NCI-H146 treated with DMSO at 0.1 percent for 48 hours (cell line): Measurements from ENCODE around the gene SLBP.

Source experiments
- DNase-seq: peaks from one replicate; lab custom pipeline; 2025; ENCODE audit not compliant: unreplicated experiment; lab: John Stamatoyannopoulos, UW

The SLBP gene

DNA sequence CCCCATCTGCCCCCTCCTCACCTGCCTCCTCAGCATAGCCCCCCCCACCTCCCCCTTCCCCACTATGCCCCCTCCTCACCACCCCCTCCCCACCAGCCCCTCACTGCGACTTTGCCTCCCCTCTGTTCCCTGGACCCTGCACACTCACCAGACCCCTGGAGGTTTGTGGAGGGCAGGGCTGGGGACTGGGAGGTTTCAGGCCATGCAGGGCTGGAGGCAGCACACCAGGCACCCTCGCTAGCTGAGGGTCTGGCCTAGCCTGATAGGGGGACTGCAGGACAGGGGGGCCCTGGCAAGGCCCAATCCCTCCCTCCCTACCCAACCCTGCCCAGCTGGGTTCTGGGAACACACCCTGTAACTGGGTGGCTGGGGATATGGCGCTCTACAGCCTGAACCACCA lies 37.3 kb upstream of the SLBP start:
- no peak for DNase-seq

- peak; percentile 38 for DNase-seq
Observed at GRCh38 chr4:1748465-1748995, 36.4 kb upstream of the SLBP start.

- no peak for DNase-seq
Observed at GRCh38 chr4:1747603-1747967, 35.5 kb upstream of the SLBP start.

DNA sequence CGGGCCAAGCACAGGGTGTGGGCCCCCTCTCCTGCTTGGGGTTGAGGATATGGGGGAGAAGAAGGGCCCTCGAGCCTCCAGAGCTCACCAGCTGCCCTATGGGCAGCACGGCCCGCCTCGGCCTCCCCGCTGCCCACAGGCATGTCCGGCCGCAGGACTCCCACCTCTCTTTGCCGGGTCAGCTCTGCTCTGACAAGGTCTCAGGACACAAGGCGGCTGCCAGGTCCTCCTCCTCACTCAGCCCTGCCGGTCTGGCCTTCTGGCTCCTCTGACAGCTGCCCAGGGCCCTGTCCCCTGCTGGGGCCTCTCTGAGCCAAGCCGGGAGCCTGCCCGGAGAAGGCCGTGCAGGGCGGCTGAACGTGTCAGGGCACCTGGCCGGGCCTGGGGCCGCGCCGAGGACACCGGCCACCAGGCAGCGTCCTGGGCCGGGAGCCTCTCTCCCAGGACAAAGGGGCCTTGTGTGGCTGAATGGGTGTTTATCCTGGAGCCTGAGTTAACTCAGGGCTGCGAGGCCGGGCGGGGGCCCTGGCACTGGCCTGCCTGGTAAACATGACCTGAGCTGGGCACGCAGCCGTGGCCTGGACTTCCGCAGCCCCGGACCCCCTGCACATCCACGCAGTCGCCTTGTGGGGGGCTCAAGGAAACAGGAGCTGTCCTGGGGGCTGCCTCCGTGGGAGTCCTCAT lies 34.9 kb upstream of the SLBP start:
- DNase-seq: no peak

- DNase-seq: no peak
Observed at GRCh38 chr4:1746265-1746691, 34.2 kb upstream of the SLBP start.

- DNase-seq: no peak
Observed at GRCh38 chr4:1745697-1746096, 33.6 kb upstream of the SLBP start.

- DNase-seq: no peak
Observed at GRCh38 chr4:1745165-1745564, 33.0 kb upstream of the SLBP start.

GRCh38 chr4:1744552-1744951 lies 32.4 kb upstream of the SLBP start:
- no peak for DNase-seq

- DNase-seq: no peak
Observed at GRCh38 chr4:1743975-1744374, 31.9 kb upstream of the SLBP start.

DNA sequence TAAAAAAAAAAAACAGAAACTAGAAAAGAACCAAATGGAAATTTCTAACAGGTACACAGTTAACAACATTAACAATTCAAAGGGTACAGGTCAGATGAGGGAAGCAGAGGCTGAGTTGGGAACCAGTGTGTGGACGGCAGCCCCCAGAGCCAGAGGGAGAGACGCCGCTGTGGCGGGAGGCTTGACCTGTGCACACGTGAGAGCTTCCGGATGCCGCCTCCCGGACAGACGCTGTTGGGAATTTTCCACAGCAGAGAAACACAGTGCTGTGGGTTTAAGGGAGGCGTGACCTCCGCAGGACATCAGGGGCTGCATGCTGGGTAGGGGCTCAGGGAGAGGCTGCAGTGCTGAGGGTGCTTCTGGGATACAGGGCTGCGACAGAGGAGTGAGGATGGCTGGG lies 31.4 kb upstream of the SLBP start:
- DNase-seq: no peak

DNA sequence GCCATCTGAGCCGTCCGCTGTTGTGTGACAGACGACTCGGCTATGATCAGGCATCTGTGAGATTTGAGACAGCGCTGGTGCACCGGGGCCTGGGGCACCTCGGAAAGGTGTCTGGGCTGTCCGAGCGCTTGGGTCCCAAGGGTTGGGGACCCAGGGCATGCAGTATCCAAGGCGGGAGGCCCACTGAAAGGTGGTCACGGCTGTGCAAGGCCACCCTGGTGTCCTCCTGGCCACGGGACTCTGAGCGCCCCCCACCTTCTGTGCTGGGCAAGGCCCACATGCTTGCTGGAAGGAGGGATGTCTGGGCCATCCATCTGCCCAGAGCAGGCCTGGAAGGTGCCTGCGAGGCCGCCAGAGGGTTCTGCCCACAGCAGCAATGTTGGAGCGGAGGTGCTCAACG lies 29.1 kb upstream of the SLBP start:
- DNase-seq: no peak

DNA sequence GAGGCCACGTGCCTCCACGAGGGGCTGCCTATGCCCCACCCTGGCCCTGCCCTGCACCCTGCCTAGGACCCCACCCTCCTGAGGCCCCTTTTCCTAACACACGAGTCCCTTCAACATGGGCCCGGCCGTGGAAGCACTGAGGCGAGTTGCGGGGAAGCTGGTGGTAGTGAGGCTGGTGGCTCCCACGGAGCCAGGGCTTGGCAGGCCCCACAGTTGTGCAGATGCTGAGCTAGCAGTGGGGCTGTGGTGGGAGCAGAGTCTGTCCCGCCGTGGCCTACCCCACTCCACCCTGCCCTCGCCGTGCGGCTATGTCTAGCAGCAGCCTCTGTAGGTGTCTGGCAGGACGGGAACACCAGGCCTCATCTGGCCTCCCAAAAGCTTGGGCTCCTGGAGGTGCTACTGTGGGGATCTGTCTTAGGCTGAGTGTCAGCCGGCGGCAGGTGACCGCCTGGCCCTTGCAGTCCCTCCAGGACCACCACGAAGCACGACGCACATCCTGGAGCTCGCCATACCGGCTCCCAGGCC lies 28.0 kb upstream of the SLBP start:
- no peak for DNase-seq

DNA sequence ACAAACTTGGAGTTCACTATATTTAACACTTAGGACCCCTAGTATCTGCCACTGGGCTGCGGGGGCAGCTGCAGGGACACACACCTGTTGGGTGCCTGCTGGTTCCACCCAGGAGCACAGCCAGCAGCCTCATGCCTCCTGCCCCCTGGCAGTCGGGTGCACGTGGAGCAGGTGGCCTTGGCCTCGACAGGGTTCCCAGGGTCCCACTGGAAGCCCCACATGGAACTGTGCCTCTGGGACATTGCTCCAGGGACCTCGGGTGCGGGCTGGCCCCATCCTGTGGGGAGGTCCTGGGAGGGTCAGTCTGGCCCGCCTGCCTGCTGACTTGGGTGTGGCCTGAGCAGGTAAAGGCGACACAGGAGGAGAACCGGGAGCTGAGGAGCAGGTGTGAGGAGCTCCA lies 27.2 kb upstream of the SLBP start:
- no peak for DNase-seq

DNA sequence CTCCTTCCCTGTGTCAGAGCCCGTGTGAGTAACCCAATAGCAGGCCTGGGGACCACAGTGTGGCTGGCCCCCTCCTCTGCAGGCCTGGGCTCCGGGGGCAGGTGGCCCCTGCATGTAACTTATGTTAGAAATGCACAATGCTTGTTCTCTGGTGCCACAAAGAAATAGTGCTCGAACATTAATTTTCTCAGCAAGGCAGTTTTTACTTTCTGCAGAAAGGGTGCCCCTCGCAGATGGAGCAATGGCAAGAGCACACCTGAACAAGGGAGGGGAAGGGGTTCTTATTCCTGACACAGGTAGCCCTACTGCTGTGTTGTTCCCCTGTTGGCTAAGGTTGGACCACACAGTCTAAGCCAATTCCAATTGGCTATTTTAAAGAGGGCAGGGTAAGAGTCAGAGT lies 26.3 kb upstream of the SLBP start:
- no peak for DNase-seq

GRCh38 chr4:1737666-1738065 lies 25.5 kb upstream of the SLBP start:
- DNase-seq: no peak

GRCh38 chr4:1736812-1737211 lies 24.7 kb upstream of the SLBP start:
- no peak for DNase-seq

- DNase-seq: no peak
Observed at GRCh38 chr4:1735215-1735614, 23.1 kb upstream of the SLBP start.

DNA sequence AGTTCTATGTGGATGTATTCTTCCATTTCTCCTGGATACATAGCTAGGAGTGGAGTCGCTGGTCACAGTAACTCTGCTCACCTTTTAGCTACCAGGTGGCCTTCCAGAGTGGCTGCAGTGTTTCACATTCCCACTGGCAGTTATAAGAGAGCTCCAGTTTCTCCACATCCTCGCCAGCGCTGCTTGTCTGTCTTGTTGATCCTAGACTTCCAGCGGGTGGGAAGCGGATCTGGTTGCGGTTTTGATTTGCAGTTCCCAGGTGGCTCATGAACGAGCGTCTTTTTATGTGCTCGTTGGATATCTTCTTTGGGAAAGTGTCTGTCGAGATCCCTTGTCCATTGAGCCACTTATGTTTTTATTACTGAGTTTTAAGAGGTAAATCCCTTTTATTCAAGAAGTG lies 20.8 kb upstream of the SLBP start:
- DNase-seq: no peak

DNA sequence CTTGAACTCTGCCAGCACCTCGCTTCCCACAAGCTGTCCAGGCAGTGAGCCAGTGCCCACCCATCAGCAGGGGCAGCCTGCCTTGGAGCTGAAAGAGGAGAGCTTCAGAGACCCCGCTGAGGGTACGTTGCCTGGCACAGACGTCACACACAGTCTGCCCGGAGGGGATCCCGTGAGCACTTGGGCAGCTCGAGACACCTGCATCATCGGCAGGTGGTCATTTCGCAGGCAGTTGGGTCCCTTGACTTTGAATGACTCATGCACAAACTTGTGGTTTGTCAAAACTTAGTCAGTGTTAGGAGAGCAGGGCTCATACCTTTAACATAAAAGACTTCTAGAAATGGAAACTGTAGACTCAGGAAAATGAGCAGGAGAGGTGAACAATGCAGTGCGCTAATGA lies 19.1 kb upstream of the SLBP start:
- DNase-seq: no peak

DNA sequence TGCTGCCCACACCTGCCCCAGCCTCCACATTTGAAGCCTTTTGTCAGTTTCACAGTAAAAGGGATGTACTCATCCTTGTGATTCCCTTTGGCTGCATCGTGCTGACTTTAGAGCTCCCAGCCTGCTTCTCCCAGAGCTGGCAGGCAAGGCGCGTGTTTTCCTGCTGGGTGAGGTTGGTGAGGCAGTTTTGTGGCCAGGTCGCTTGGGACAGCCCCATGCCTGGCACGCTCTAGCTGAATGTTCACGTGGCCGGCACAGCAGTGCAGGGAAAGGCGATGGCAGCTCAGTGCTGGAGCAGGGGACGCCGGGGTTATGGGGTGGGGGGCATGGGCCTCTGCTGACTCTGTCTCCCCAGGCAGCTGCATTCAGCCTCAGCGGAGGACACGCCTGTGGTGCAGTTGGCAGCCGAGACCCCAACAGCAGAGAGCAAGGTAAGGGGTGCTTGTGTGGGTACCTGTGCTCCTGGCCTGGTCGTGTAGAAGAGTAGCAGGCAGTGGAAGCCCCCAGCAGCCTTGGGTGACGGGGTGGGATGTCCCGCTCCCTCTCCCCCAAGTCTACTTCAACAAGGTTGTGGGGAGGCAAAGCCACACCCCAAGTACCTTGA lies 18.5 kb upstream of the SLBP start:
- no peak for DNase-seq

- DNase-seq: no peak
Observed at GRCh38 chr4:1728061-1728980, 16.2 kb upstream of the SLBP start.
